HCT116 (cell line): ENCODE results near the gene LEPR. TPM values are rescaled to one million over a fixed set of nuclear protein-coding genes. Genes with fewer than 3 reads are reported as not detected.

ENCODE experiments used
- ATAC-seq: fragments of 200-7000 bp; cut with Tn5 transposase; 2 replicates; pipeline ENCODE4 v1.9.1; 2020; ENCODE audit warnings: mild to moderate bottlenecking, moderate library complexity
- BruUV-seq: library from RNA; stranded (reverse); fragments of 400-500 nt; replicated peaks from 2 replicates; lab custom pipeline; 2021; lab: Mats Ljungman, UMichigan
- CTCF ChIA-PET: fragments of 300-600 bp; sonication (Branson Sonifier 250); formaldehyde crosslinking; loops from one replicate; lab custom pipeline; 2021; ENCODE audit warnings: antibody characterized with exemption; lab: Charles Lee
- POLR2A ChIA-PET: fragments of 300-600, 350-600 bp; sonication (Branson Sonifier 250); formaldehyde crosslinking; loops from one replicate; lab custom pipeline; 2021; ENCODE audit warnings: antibody characterized with exemption; lab: Charles Lee
- RAD21 ChIA-PET, 2 experiments: fragments of 300-600 bp; sonication (Branson Sonifier 250); formaldehyde crosslinking; loops; one replicate each; lab custom pipeline; 2023; ENCODE audit warnings: low total read pairs in 2 of 2; ENCODE audit not compliant: uncharacterized antibody in 2 of 2, unreplicated experiment in 2 of 2, low non-redundant PET in 1 of 2; lab: Charles Lee
- DNase-seq: peaks from one replicate; pipeline ENCODE4 v3.0.0-alpha.2; 2010; ENCODE audit warnings: low read depth, low spot score
- H2AFZ ChIP-seq: fragments of 200-600 bp; shearing (Covaris generic), sonication (generic); 2 replicates; pipeline ENCODE4 v1.6.1; 2017; ENCODE audit warnings: low read depth, mixed run types, mixed read lengths, antibody characterized with exemption, low read length; ENCODE audit not compliant: poor library complexity, severe bottlenecking
- H3K27ac ChIP-seq: 2 replicates; pipeline ENCODE4 v1.5.1; 2012; ENCODE audit warnings: low read depth, low read length
- H3K27me3 ChIP-seq: fragments of 200-600 bp; sonication (generic); 2 replicates; pipeline ENCODE4 v1.6.1; 2016; ENCODE audit warnings: mixed run types, low read length, mixed read lengths; ENCODE audit not compliant: insufficient read depth
- H3K36me3 ChIP-seq, 2 experiments: fragments of 200-500 bp in 1 of 2; fragments of 200-600 bp in 1 of 2; sonication (Bioruptor generic) in 1 of 2; sonication (generic) in 1 of 2; 2 replicates each; pipeline versions ENCODE4 v1.5.1 to v1.6.1; 2014 to 2016; ENCODE audit warnings: low read length in 2 of 2, inconsistent platforms in 1 of 2, mixed read lengths in 1 of 2, mixed run types in 1 of 2; ENCODE audit not compliant: insufficient read depth in 2 of 2, control insufficient read depth in 1 of 2
- H3K4me1 ChIP-seq, 2 experiments: fragments of 200-600 bp in 1 of 2; sonication (generic) in 1 of 2; 2 replicates each; pipeline versions ENCODE4 v1.5.1 to v1.6.1; 2012 to 2017; ENCODE audit warnings: low read length in 2 of 2, inconsistent platforms in 1 of 2, mild to moderate bottlenecking in 1 of 2, mixed read lengths in 1 of 2, mixed run types in 1 of 2, moderate library complexity in 1 of 2; ENCODE audit not compliant: insufficient read depth in 2 of 2, control insufficient read depth in 1 of 2
- H3K4me2 ChIP-seq: fragments of 200-600 bp; sonication (generic); 2 replicates; pipeline ENCODE4 v1.6.1; 2017; ENCODE audit warnings: mixed run types, low read length, mixed read lengths
- H3K4me3 ChIP-seq, 2 experiments: fragments of 200-600 bp in 1 of 2; sonication (generic) in 1 of 2; replicated peaks in 1 of 2; 2 replicates each; pipeline ENCODE4 v1.5.1; 2011 to 2016; ENCODE audit warnings: low read length in 2 of 2, control low read depth in 1 of 2, low read depth in 1 of 2, mild to moderate bottlenecking in 1 of 2, mixed read lengths in 1 of 2, mixed run types in 1 of 2
- H3K79me2 ChIP-seq: fragments of 200-600 bp; sonication (generic); 2 replicates; pipeline ENCODE4 v1.6.1; 2017; ENCODE audit warnings: mild to moderate bottlenecking, mixed run types, low read length, moderate library complexity, mixed read lengths; ENCODE audit not compliant: insufficient read depth
- H3K9ac ChIP-seq: fragments of 200-600 bp; sonication (generic); 2 replicates; pipeline ENCODE4 v1.6.1; 2016; ENCODE audit warnings: low read length, mixed read lengths
- H3K9me2 ChIP-seq: fragments of 200-600 bp; sonication (generic), shearing (Covaris generic); 2 replicates; pipeline ENCODE4 v1.6.1; 2017; ENCODE audit warnings: mixed run types, mild to moderate bottlenecking, moderate library complexity; ENCODE audit not compliant: insufficient read depth
- H3K9me3 ChIP-seq, 2 experiments: fragments of 200-500 bp in 1 of 2; fragments of 200-600 bp in 1 of 2; sonication (Bioruptor generic) in 1 of 2; sonication (generic) in 1 of 2; 2 replicates each; pipeline ENCODE4 v1.6.1; 2014 to 2017; ENCODE audit warnings: low read length in 2 of 2, mixed read lengths in 2 of 2, inconsistent platforms in 1 of 2, low read depth in 1 of 2, mild to moderate bottlenecking in 1 of 2, mixed run types in 1 of 2, moderate library complexity in 1 of 2; ENCODE audit not compliant: control insufficient read depth in 1 of 2, insufficient read depth in 1 of 2
- H4K20me1 ChIP-seq: fragments of 200-600 bp; sonication (generic), shearing (Covaris generic); 2 replicates; pipeline ENCODE4 v1.6.1; 2017; ENCODE audit warnings: mixed run types, mild to moderate bottlenecking, moderate library complexity; ENCODE audit not compliant: insufficient read depth
- ATF3 ChIP-seq: IDR thresholded peaks from 2 replicates; pipeline ENCODE4 v1.6.1; 2012
- CBX3 ChIP-seq: IDR thresholded peaks from 2 replicates; pipeline ENCODE4 v1.6.1; 2012; ENCODE audit warnings: low read depth
- CEBPB ChIP-seq: IDR thresholded peaks from 2 replicates; pipeline ENCODE4 v1.6.1; 2012; ENCODE audit warnings: low read depth
- CTCF ChIP-seq, 3 experiments: fragments of 200-600 bp in 1 of 3; sonication (generic) in 1 of 3; IDR thresholded peaks in 2 of 3; conservative IDR thresholded peaks in 1 of 3; 2 replicates each; pipeline ENCODE4 v1.5.1; 2012 to 2017; ENCODE audit warnings: low read depth in 2 of 3, low read length in 2 of 3, antibody characterized with exemption in 1 of 3, borderline replicate concordance in 1 of 3, control low read depth in 1 of 3, mild to moderate bottlenecking in 1 of 3, mixed read lengths in 1 of 3, mixed run types in 1 of 3, moderate library complexity in 1 of 3; ENCODE audit not compliant: insufficient read depth in 1 of 3
- EGR1 ChIP-seq: IDR thresholded peaks from 2 replicates; pipeline ENCODE4 v1.6.1; 2012; ENCODE audit warnings: low read depth
- EZH2 ChIP-seq: fragments of 200-600 bp; sonication (generic); IDR thresholded peaks from 2 replicates; pipeline ENCODE4 v1.6.1; 2017; ENCODE audit warnings: antibody characterized with exemption, mixed run types
- EZH2phosphoT487 ChIP-seq: fragments of 200-600 bp; IDR thresholded peaks from 2 replicates; pipeline ENCODE4 v1.6.1; 2018; ENCODE audit warnings: antibody characterized with exemption, borderline replicate concordance
- FOSL1 ChIP-seq: IDR thresholded peaks from 2 replicates; pipeline ENCODE4 v1.6.1; 2012; ENCODE audit warnings: low read depth
- JUND ChIP-seq: IDR thresholded peaks from 2 replicates; pipeline ENCODE4 v1.6.1; 2012
- MAX ChIP-seq: IDR thresholded peaks from 2 replicates; pipeline ENCODE4 v1.6.1; 2012
- POLR2AphosphoS5 ChIP-seq: IDR thresholded peaks from 2 replicates; pipeline ENCODE4 v1.6.1; 2011; ENCODE audit warnings: mild to moderate bottlenecking, low read depth, low read length, moderate library complexity
- RAD21 ChIP-seq: IDR thresholded peaks from 2 replicates; pipeline ENCODE4 v1.6.1; 2012; ENCODE audit warnings: low read depth, mild to moderate bottlenecking
- REST ChIP-seq: IDR thresholded peaks from 2 replicates; pipeline ENCODE4 v1.6.1; 2012; ENCODE audit warnings: low read depth
- SIN3A ChIP-seq: IDR thresholded peaks from 2 replicates; pipeline ENCODE4 v1.6.1; 2012; ENCODE audit warnings: low read depth
- SP1 ChIP-seq: IDR thresholded peaks from 2 replicates; pipeline ENCODE4 v1.6.1; 2012; ENCODE audit warnings: low read depth
- SRF ChIP-seq: IDR thresholded peaks from 2 replicates; pipeline ENCODE4 v1.6.1; 2012; ENCODE audit warnings: low read depth
- TCF7L2 ChIP-seq: IDR thresholded peaks from 2 replicates; pipeline ENCODE4 v1.7.0; 2011; ENCODE audit warnings: borderline replicate concordance, inconsistent platforms; ENCODE audit not compliant: insufficient read depth, insufficient read length; ENCODE audit errors: extremely low read depth
- YY1 ChIP-seq: IDR thresholded peaks from 2 replicates; pipeline ENCODE4 v1.6.1; 2011; ENCODE audit warnings: low read length, low read depth, moderate library complexity, mild to moderate bottlenecking; ENCODE audit not compliant: insufficient replicate concordance; ENCODE audit errors: extremely low read depth
- ZBTB33 ChIP-seq: IDR thresholded peaks from 2 replicates; pipeline ENCODE4 v1.6.1; 2011; ENCODE audit warnings: mild to moderate bottlenecking, low read length, moderate library complexity; ENCODE audit not compliant: insufficient replicate concordance; ENCODE audit errors: extremely low read depth
- ZFX ChIP-seq: fragments of 450-650 bp; IDR thresholded peaks from 2 replicates; pipeline ENCODE4 v1.6.1; 2017
- ZNF274 ChIP-seq: fragments of 200-500 bp; sonication (Bioruptor generic); IDR thresholded peaks from 2 replicates; pipeline ENCODE4 v1.6.1; 2014; ENCODE audit warnings: mild to moderate bottlenecking, low read depth, low read length, inconsistent platforms
- intact Hi-C: fragments of 100-400 bp; cut with micrococcal nuclease; formaldehyde crosslinking; loops from 2 replicates; pipeline ENCODE4 v1.10.0; 2022
- total RNA-seq: library from RNA; stranded (reverse); gene quantifications from one replicate; pipeline ENCODE4 v1.2.1, GENCODE V29; 2021; ENCODE audit not compliant: unreplicated experiment

LEPR gene
- total RNA-seq, 1 experiment from 2014 or later: 6.0 TPM

- no peaks in the 10 kb centered on the region for H4K20me1 ChIP-seq
- no peak overlapping the region for H3K9ac ChIP-seq
- peaks cover 0 to 3% of the 10 kb centered on the region in 2 experiments; a peak in 2 of 4 replicates for H3K36me3 ChIP-seq
- BruUV-seq: no TSS peak
- no peaks in the 10 kb centered on the region for H3K9me2 ChIP-seq
- CTCF ChIA-PET: interaction anchor here (2.8 kb wide), 1 partner anchor 10 kb away, joined by 13 read pairs; the partner anchor contains the start of genes LEPR and LEPROT
- peak overlapping the region; percentile 44 for H3K4me2 ChIP-seq
- intact Hi-C loops: loop anchor here (10.0 kb wide), 3 partner anchors 195 to 815 kb away; no protein-coding TSS in a partner anchor
- H3K9me3 ChIP-seq: no peaks in the 10 kb centered on the region
- H3K27ac ChIP-seq: no peak overlapping the region
- DNase-seq: no peak
- H3K79me2 ChIP-seq: peaks cover 4% of the 10 kb centered on the region
- no peak for ATAC-seq
- H3K4me1 ChIP-seq: peaks cover 9 to 30% of the 10 kb centered on the region in 2 experiments
- POLR2A ChIA-PET: interaction anchor here (1.3 kb wide), 1 partner anchor 10 kb away, joined by 3 read pairs; the partner anchor contains the start of genes LEPR and LEPROT
- RAD21 ChIA-PET: no interaction called here
- no peak overlapping the region for H2AFZ ChIP-seq
- no peaks in the 10 kb centered on the region for H3K27me3 ChIP-seq
- H3K4me3 ChIP-seq: no peak overlapping the region
- no peak for TF ChIP-seq REST
- 0 out of 2 replicates have a peak, but pooled peaks have one; percentile 45 for TF ChIP-seq JUND
- no peak for TF ChIP-seq YY1
- no peak for TF ChIP-seq ZFX
- no peak for TF ChIP-seq RAD21
- TF ChIP-seq SIN3A: no peak
- peak; percentile 61 for TF ChIP-seq FOSL1
- no peak for TF ChIP-seq TCF7L2
- no peak for TF ChIP-seq SRF
- no peak for TF ChIP-seq EZH2
- TF ChIP-seq MAX: no peak
- TF ChIP-seq SP1: no peak; the same call in 1 of the 2 replicates
- no peak for TF ChIP-seq POLR2AphosphoS5
- TF ChIP-seq CBX3: no peak
- no peak for TF ChIP-seq CTCF (IDR thresholded peaks at IDR 0.05 in 2 of 3, conservative IDR thresholded peaks at IDR 0.05 in 1 of 3; ENCODE audit: borderline replicate concordance in 1 of 3, insufficient read depth in 1 of 3, low read depth in 2 of 3, low read length in 2 of 3)
- peak; percentile 47 for TF ChIP-seq CEBPB
- TF ChIP-seq EGR1: no peak
- no peak for TF ChIP-seq ZBTB33
- TF ChIP-seq ATF3: no peak
- no peak for TF ChIP-seq EZH2phosphoT487
- no peak for TF ChIP-seq ZNF274
Observed at GRCh38 chr1:65429806-65430205, 9.3 kb downstream of the LEPR start.
